Loucy (cell line): ENCODE results near the gene ITPK1.
"Not testable (repeated sequence)": the region's sequence is repeated elsewhere in the genome, so short reads cannot be mapped to it uniquely, and the experiment has no call there.

Experiments
- H2AFZ ChIP-seq: fragments of 200-600 bp; sonication (generic); 2 replicates; pipeline ENCODE4 v1.6.0; 2016; ENCODE audit warnings: antibody characterized with exemption, mild to moderate bottlenecking, low read length, moderate library complexity
- H3F3A ChIP-seq: fragments of 200-600 bp; 2 replicates; pipeline ENCODE4 v1.6.0; 2016; ENCODE audit warnings: antibody characterized with exemption, low read depth, mild to moderate bottlenecking
- H3K27me3 ChIP-seq: fragments of 200-600 bp; sonication (generic); 2 replicates; pipeline ENCODE4 v1.6.1; 2014; ENCODE audit warnings: low read length, mild to moderate bottlenecking; ENCODE audit not compliant: insufficient read depth, poor library complexity, severe bottlenecking
- H3K36me3 ChIP-seq: fragments of 200-600 bp; sonication (generic); 2 replicates; pipeline ENCODE4 v1.6.1; 2016; ENCODE audit warnings: low read length; ENCODE audit not compliant: insufficient read depth
- H3K4me1 ChIP-seq: fragments of 200-600 bp; sonication (generic); 2 replicates; pipeline ENCODE4 v1.5.1; 2014; ENCODE audit warnings: low read length, mild to moderate bottlenecking; ENCODE audit not compliant: insufficient read depth, poor library complexity, severe bottlenecking
- H3K4me2 ChIP-seq: fragments of 200-600 bp; sonication (generic); 2 replicates; pipeline ENCODE4 v1.6.0; 2014; ENCODE audit warnings: antibody characterized with exemption, low read length, low read depth, mild to moderate bottlenecking; ENCODE audit not compliant: poor library complexity, severe bottlenecking
- H3K4me3 ChIP-seq: fragments of 200-600 bp; sonication (generic); 2 replicates; pipeline ENCODE4 v1.5.1; 2014; ENCODE audit warnings: low read length, mild to moderate bottlenecking, mixed read lengths; ENCODE audit not compliant: poor library complexity, severe bottlenecking
- H3K79me2 ChIP-seq: fragments of 200-600 bp; sonication (generic); 2 replicates; pipeline ENCODE4 v1.6.1; 2014; ENCODE audit warnings: low read length; ENCODE audit not compliant: insufficient read depth
- H3K9ac ChIP-seq: fragments of 200-600 bp; sonication (generic); 2 replicates; pipeline ENCODE4 v1.6.0; 2014; ENCODE audit warnings: mild to moderate bottlenecking, low read depth, low read length, moderate library complexity; ENCODE audit not compliant: poor library complexity, severe bottlenecking
- H3K9me2 ChIP-seq: fragments of 200-600 bp; sonication (generic); replicated peaks from 2 replicates; pipeline ENCODE4 v1.6.1; 2016; ENCODE audit warnings: low read depth, low read length, mixed read lengths
- H3K9me3 ChIP-seq: fragments of 200-600 bp; sonication (generic); 2 replicates; pipeline ENCODE4 v1.6.1; 2014; ENCODE audit warnings: mild to moderate bottlenecking, antibody characterized with exemption, low read length, low read depth; ENCODE audit not compliant: insufficient read depth
- H4K20me1 ChIP-seq: fragments of 200-600 bp; sonication (generic); 2 replicates; pipeline ENCODE4 v1.6.0; 2014; ENCODE audit warnings: antibody characterized with exemption, low read length, mild to moderate bottlenecking; ENCODE audit not compliant: insufficient read depth, poor library complexity, severe bottlenecking
- EZH2phosphoT487 ChIP-seq: fragments of 200-600 bp; IDR thresholded peaks from 2 replicates; pipeline ENCODE4 v1.6.1; 2018; ENCODE audit warnings: antibody characterized with exemption, mild to moderate bottlenecking, moderate library complexity, borderline replicate concordance
- TF ChIP-seq, protein P1 (sequence below): fragments of 200-600 bp; sonication (generic); conservative IDR thresholded peaks from 2 replicates; pipeline ENCODE4 v1.5.1; 2014; ENCODE audit warnings: mild to moderate bottlenecking, antibody characterized with exemption, low read length

Gene ITPK1

GRCh38 chr14:93106541-93107156 lies 9.1 kb downstream of the ITPK1 start:
- no peaks in the 10 kb centered on the region for H3K9me2 ChIP-seq
- no peak overlapping the region for H2AFZ ChIP-seq
- no peak overlapping the region for H3K4me2 ChIP-seq
- no peaks in the 10 kb centered on the region for H3K36me3 ChIP-seq
- no peaks in the 10 kb centered on the region for H3K9me3 ChIP-seq
- peaks cover 4% of the 10 kb centered on the region for H4K20me1 ChIP-seq
- no peak for TF ChIP-seq EZH2phosphoT487
- TF ChIP-seq, protein P1, sequence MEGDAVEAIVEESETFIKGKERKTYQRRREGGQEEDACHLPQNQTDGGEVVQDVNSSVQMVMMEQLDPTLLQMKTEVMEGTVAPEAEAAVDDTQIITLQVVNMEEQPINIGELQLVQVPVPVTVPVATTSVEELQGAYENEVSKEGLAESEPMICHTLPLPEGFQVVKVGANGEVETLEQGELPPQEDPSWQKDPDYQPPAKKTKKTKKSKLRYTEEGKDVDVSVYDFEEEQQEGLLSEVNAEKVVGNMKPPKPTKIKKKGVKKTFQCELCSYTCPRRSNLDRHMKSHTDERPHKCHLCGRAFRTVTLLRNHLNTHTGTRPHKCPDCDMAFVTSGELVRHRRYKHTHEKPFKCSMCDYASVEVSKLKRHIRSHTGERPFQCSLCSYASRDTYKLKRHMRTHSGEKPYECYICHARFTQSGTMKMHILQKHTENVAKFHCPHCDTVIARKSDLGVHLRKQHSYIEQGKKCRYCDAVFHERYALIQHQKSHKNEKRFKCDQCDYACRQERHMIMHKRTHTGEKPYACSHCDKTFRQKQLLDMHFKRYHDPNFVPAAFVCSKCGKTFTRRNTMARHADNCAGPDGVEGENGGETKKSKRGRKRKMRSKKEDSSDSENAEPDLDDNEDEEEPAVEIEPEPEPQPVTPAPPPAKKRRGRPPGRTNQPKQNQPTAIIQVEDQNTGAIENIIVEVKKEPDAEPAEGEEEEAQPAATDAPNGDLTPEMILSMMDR, result no peak
- H3K4me3 ChIP-seq, result no peak overlapping the region
- H3K27me3 ChIP-seq, result no peaks in the 10 kb centered on the region
- no peaks in the 10 kb centered on the region for H3F3A ChIP-seq
- H3K79me2 ChIP-seq, result peaks cover 96% of the 10 kb centered on the region
- H3K9ac ChIP-seq, result no peak overlapping the region
- peaks cover 45% of the 10 kb centered on the region for H3K4me1 ChIP-seq

- H3K9me2 ChIP-seq, H2AFZ ChIP-seq, H3K9me3 ChIP-seq, H3K4me2 ChIP-seq, H4K20me1 ChIP-seq, H3K4me3 ChIP-seq, H3K27me3 ChIP-seq, H3K36me3 ChIP-seq, H3K9ac ChIP-seq, H3F3A ChIP-seq: not testable (repeated sequence)
- Histone ChIP-seq H3K4me1 (peaks cover 39% of the 10 kb centered on the region), H3K79me2 (peaks cover 96% of the 10 kb centered on the region)
Measured at GRCh38 chr14:93105856-93106255, 9.9 kb downstream of the ITPK1 start.

DNA sequence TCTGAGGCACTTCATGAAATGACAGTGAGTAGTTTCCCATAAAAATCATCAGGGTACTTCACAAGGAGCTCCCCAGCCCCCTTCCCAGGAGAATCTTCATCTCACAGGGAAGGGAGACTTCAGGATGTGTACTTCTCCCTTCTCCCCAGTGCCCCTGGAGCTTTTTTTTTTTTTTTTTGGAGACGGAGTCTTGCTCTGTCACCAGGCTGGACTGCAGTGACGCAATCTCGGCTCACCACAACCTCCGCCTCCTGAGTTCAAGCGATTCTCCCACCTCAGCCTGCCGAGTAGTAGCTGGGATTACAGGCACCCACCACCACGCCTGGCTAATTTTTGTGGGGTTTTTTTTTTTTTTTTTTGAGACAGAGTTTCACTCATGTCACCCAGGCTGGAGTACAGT lies 10.4 kb downstream of the ITPK1 start:
- H3K9ac ChIP-seq, result no peak overlapping the region
- no peaks in the 10 kb centered on the region for H4K20me1 ChIP-seq
- H3F3A ChIP-seq, result no peaks in the 10 kb centered on the region
- peaks cover 34% of the 10 kb centered on the region for H3K4me1 ChIP-seq
- H3K36me3 ChIP-seq, result no peaks in the 10 kb centered on the region
- TF ChIP-seq, protein P1, result no peak
- TF ChIP-seq EZH2phosphoT487, result no peak
- no peak overlapping the region for H3K4me3 ChIP-seq
- no peaks in the 10 kb centered on the region for H3K9me2 ChIP-seq
- H3K9me3 ChIP-seq, result no peaks in the 10 kb centered on the region
- no peak overlapping the region for H3K4me2 ChIP-seq
- no peak overlapping the region for H2AFZ ChIP-seq
- H3K79me2 ChIP-seq, result peaks cover 96% of the 10 kb centered on the region
- H3K27me3 ChIP-seq, result no peaks in the 10 kb centered on the region

GRCh38 chr14:93104961-93105360 lies 10.8 kb downstream of the ITPK1 start:
- no peak overlapping the region for H3K9ac ChIP-seq
- peaks cover 96% of the 10 kb centered on the region for H3K79me2 ChIP-seq
- no peak for TF ChIP-seq EZH2phosphoT487
- TF ChIP-seq, protein P1, result peak; percentile 30
- H3K4me3 ChIP-seq, result no peak overlapping the region
- H3K4me2 ChIP-seq, result no peak overlapping the region
- no peaks in the 10 kb centered on the region for H3K27me3 ChIP-seq
- peaks cover 32% of the 10 kb centered on the region for H3K4me1 ChIP-seq
- H4K20me1 ChIP-seq, result no peaks in the 10 kb centered on the region
- H2AFZ ChIP-seq, result no peak overlapping the region
- no peaks in the 10 kb centered on the region for H3K9me3 ChIP-seq
- H3F3A ChIP-seq, result no peaks in the 10 kb centered on the region
- no peaks in the 10 kb centered on the region for H3K36me3 ChIP-seq
- H3K9me2 ChIP-seq, result no peaks in the 10 kb centered on the region
